Colonic mucosa (tissue), 4 donors: ENCODE data around the gene IL1RL2. TPM values are rescaled to one million over a fixed set of nuclear protein-coding genes. Genes with fewer than 3 reads are reported as not detected.

ENCODE experiments used
- DNase-seq: peaks from one replicate; pipeline ENCODE4 v3.0.0-alpha.2; 2020
- H3K27ac ChIP-seq: fragments of 200-600 bp; one replicate; pipeline ENCODE4 v1.8.0; 2021
- H3K27me3 ChIP-seq: fragments of 200-600 bp; one replicate; pipeline ENCODE4 v1.8.0; 2021
- H3K36me3 ChIP-seq: fragments of 200-600 bp; one replicate; pipeline ENCODE4 v1.8.0; 2021
- H3K4me1 ChIP-seq: fragments of 200-600 bp; one replicate; pipeline ENCODE4 v1.8.0; 2021; ENCODE audit warnings: mild to moderate bottlenecking
- H3K4me3 ChIP-seq: fragments of 200-600 bp; one replicate; pipeline ENCODE4 v1.8.0; 2021
- H3K9ac ChIP-seq, 2 donors: one replicate each; pipeline ENCODE4 v1.7.0; 2013; ENCODE audit warnings: control low read depth in 2 of 2, low read depth in 2 of 2, low read length in 2 of 2
- H3K9me3 ChIP-seq: fragments of 200-600 bp; one replicate; pipeline ENCODE4 v1.8.0; 2021
- CTCF ChIP-seq: fragments of 200-600 bp; IDR thresholded peaks from one replicate; pipeline ENCODE4 v1.8.0; 2022; ENCODE audit warnings: antibody characterized with exemption, mild to moderate bottlenecking
- intact Hi-C: fragments of 100-400 bp; cut with DNase I; formaldehyde crosslinking; loops from one replicate; pipeline ENCODE4 v1.14.1; 2022
- total RNA-seq, 2 donors: library from RNA; stranded (reverse); fragmentation: NEBNext Ultra II Directional in 1 of 2; extraction: Animal tissue kit (Norgen Biotek cat#: 25700) in 1 of 2; gene quantifications; one replicate each; pipeline ENCODE4 v1.2.1, GENCODE V29; 2021
- donor health status: healthy.
- donor health status: DM: no; HTN: no; CAD: no.
- donor health status: DM: no; HTN: no; CAD: no.

Gene IL1RL2
- total RNA-seq, 2 donors from 2014 or later: 1.9 to 2.8 TPM

GRCh38 chr2:102177814-102178478 lies 8.9 kb upstream of the IL1RL2 start:
- intact Hi-C loops: no loop called here
- no peak for DNase-seq

GRCh38 chr2:102179061-102179460 lies 7.8 kb upstream of the IL1RL2 start:
- Histone ChIP-seq H3K27ac (no peak overlapping the region), H3K36me3 (no peaks in the 10 kb centered on the region), H3K4me3 (no peak overlapping the region), H3K9me3 (no peaks in the 10 kb centered on the region), H3K27me3 (no peaks in the 10 kb centered on the region), H3K4me1 (no peaks in the 10 kb centered on the region), H3K9ac (no peak overlapping the region)
- no peak for TF ChIP-seq CTCF
- no peak for DNase-seq
- intact Hi-C loops: no loop called here

More at GRCh38 chr2:102177814-102178478, 8.9 kb upstream of the IL1RL2 start:
- Histone ChIP-seq H3K4me3 (no peak overlapping the region), H3K27me3 (no peaks in the 10 kb centered on the region), H3K4me1 (no peaks in the 10 kb centered on the region), H3K27ac (no peak overlapping the region), H3K36me3 (no peaks in the 10 kb centered on the region), H3K9ac (no peak overlapping the region), H3K9me3 (no peaks in the 10 kb centered on the region)
- no peak for TF ChIP-seq CTCF

- TF ChIP-seq CTCF: no peak
- no peaks in the 10 kb centered on the region for H3K9me3 ChIP-seq
- H3K4me3 ChIP-seq: no peak overlapping the region
- no peaks in the 10 kb centered on the region for H3K36me3 ChIP-seq
- no peak overlapping the region for H3K27ac ChIP-seq
- DNase-seq: no peak
- no peaks in the 10 kb centered on the region for H3K4me1 ChIP-seq
- no peak overlapping the region for H3K9ac ChIP-seq
- intact Hi-C loops: no loop called here
- no peaks in the 10 kb centered on the region for H3K27me3 ChIP-seq
Measured at GRCh38 chr2:102179788-102180686, 6.8 kb upstream of the IL1RL2 start.

GRCh38 chr2:102180687-102180999 lies 6.2 kb upstream of the IL1RL2 start:
- H3K27ac ChIP-seq: no peak overlapping the region
- DNase-seq: no peak
- H3K36me3 ChIP-seq: no peaks in the 10 kb centered on the region
- H3K9ac ChIP-seq: no peak overlapping the region
- H3K4me3 ChIP-seq: no peak overlapping the region
- H3K27me3 ChIP-seq: no peaks in the 10 kb centered on the region
- no peaks in the 10 kb centered on the region for H3K4me1 ChIP-seq
- intact Hi-C loops: no loop called here
- TF ChIP-seq CTCF: no peak
- no peaks in the 10 kb centered on the region for H3K9me3 ChIP-seq

- no peaks in the 10 kb centered on the region for H3K4me1 ChIP-seq
- H3K27me3 ChIP-seq: no peaks in the 10 kb centered on the region
- DNase-seq: no peak
- intact Hi-C loops: no loop called here
- H3K9ac ChIP-seq: no peak overlapping the region
- no peaks in the 10 kb centered on the region for H3K36me3 ChIP-seq
- no peaks in the 10 kb centered on the region for H3K9me3 ChIP-seq
- H3K4me3 ChIP-seq: no peak overlapping the region
- no peak for TF ChIP-seq CTCF
- no peak overlapping the region for H3K27ac ChIP-seq
Measured at GRCh38 chr2:102181376-102181775, 5.4 kb upstream of the IL1RL2 start.
